ENCODE measurements around the gene CUEDC2. TPM values are rescaled to one million over a fixed set of nuclear protein-coding genes. Genes with fewer than 3 reads are reported as not detected.
A peak's percentile ranks its signal among the peaks of the same experiment; 100 is the strongest.

CUEDC2 gene
- total and polyA plus RNA-seq, 10 of the 15 experiments (the other 5 are each of a cell fraction or from before 2014, with no cell fraction given): 20.4 to 121 (median 75.0) TPM

DNA sequence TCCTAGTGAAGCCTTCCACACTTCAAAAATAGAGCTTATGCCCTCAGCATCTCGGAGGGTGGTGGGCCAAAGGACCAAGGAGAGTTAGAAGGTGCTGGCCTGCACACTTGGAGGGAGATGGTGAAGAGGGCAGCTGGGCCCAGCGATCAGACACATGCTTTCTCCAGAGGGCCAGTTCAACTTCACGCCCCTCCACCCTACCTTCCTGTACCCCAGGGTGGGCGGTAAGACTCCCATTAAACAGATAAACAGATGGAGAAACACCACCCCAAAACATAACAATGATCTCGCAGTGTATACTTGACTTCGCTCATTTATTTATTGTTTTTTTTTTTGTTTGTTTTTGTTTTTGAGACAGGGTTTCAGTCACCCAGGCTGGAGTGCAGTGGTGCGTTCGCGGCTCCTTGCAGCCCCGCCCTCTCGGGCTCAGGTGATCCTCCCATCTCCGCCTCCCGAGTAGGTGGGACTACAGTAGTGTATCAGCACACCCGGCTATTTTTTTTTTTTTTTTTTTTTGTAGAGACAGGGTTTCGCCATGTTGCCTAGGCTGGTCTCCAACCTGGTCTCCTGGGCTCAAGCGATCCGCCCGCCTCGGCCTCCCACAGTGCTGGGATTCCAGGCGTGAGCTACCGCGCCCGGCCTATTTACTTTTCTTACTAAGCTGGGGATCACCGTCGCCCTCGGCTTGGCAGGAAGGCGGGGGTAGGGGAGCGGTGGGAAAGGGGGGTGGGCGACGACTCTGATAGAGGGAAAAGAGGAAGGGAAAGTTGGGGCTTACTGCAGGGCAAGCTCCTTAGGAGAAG is 17.1 kb upstream of the CUEDC2 start (continued):
- TF ChIP-seq HSF1 (IDR thresholded peaks at IDR 0.05; ENCODE audit: low read depth, low read length): no peak
- TF ChIP-seq POLR2A (IDR thresholded peaks at IDR 0.05; ENCODE audit: low read depth, low read length): no peak
- no peak for TF ChIP-seq CHD4 (IDR thresholded peaks at IDR 0.05)
- no peak for TF ChIP-seq SPI1 (IDR thresholded peaks at IDR 0.05; ENCODE audit: borderline replicate concordance, insufficient read depth, low read depth, low read length)
- no peak for TF ChIP-seq ZNF622 (IDR thresholded peaks at IDR 0.05)
- TF ChIP-seq FOXM1 (IDR thresholded peaks at IDR 0.05; ENCODE audit: low read depth, low read length): no peak
- no peak for TF ChIP-seq RCOR1 (conservative IDR thresholded peaks at IDR 0.05; ENCODE audit: low read depth, low read length)
- TF ChIP-seq NFIC (IDR thresholded peaks at IDR 0.05; ENCODE audit: low read depth, low read length): no peak
- no peak; the same call in 1 of the 2 replicates for TF ChIP-seq PML (IDR thresholded peaks at IDR 0.05; ENCODE audit: low read length)
- no peak for TF ChIP-seq CREM (IDR thresholded peaks at IDR 0.05; ENCODE audit: low read depth)
- no peak for TF ChIP-seq FOS (IDR thresholded peaks at IDR 0.05; ENCODE audit: borderline replicate concordance, extremely low read depth, insufficient read length)
- TF ChIP-seq POLR2AphosphoS5 (IDR thresholded peaks at IDR 0.05; ENCODE audit: low read length): no peak
- no peak for TF ChIP-seq ATF3 (IDR thresholded peaks at IDR 0.05; ENCODE audit: borderline replicate concordance, extremely low read depth, low read depth, low read length)
- TF ChIP-seq USF1 (IDR thresholded peaks at IDR 0.05; ENCODE audit: borderline replicate concordance, extremely low read length, insufficient read depth, low read depth, low read length): no peak
- TF ChIP-seq SREBF1 (IDR thresholded peaks at IDR 0.05; ENCODE audit: low read length): peak; percentile 35; the same call in 1 of the 2 replicates
- TF ChIP-seq ZNF384 (IDR thresholded peaks at IDR 0.05; ENCODE audit: borderline replicate concordance, low read depth, low read length): peak; percentile 94
- TF ChIP-seq RAD51 (IDR thresholded peaks at IDR 0.05): peak; percentile 57
- no peak for TF ChIP-seq RFX5 (IDR thresholded peaks at IDR 0.05; ENCODE audit: low read depth, low read length)
- TF ChIP-seq ZNF592 (IDR thresholded peaks at IDR 0.05): no peak
- no peak for TF ChIP-seq SKIL (IDR thresholded peaks at IDR 0.05; ENCODE audit: low read depth, poor library complexity, severe bottlenecking)
- TF ChIP-seq MYB (IDR thresholded peaks at IDR 0.05; ENCODE audit: borderline replicate concordance, low read depth, low read length): no peak
- no peak for TF ChIP-seq MEF2A (IDR thresholded peaks at IDR 0.05; ENCODE audit: insufficient read depth, low read depth, low read length)
